ENCODE data around the gene SMARCC2. TPM values are rescaled to one million over a fixed set of nuclear protein-coding genes. Genes with fewer than 3 reads are reported as not detected.

Gene SMARCC2
- total and polyA plus RNA-seq, 9 of the 15 experiments (the other 6 are each of a cell fraction or from before 2014, with no cell fraction given) = 11.9 to 86.0 (median 36.6) TPM

DNA sequence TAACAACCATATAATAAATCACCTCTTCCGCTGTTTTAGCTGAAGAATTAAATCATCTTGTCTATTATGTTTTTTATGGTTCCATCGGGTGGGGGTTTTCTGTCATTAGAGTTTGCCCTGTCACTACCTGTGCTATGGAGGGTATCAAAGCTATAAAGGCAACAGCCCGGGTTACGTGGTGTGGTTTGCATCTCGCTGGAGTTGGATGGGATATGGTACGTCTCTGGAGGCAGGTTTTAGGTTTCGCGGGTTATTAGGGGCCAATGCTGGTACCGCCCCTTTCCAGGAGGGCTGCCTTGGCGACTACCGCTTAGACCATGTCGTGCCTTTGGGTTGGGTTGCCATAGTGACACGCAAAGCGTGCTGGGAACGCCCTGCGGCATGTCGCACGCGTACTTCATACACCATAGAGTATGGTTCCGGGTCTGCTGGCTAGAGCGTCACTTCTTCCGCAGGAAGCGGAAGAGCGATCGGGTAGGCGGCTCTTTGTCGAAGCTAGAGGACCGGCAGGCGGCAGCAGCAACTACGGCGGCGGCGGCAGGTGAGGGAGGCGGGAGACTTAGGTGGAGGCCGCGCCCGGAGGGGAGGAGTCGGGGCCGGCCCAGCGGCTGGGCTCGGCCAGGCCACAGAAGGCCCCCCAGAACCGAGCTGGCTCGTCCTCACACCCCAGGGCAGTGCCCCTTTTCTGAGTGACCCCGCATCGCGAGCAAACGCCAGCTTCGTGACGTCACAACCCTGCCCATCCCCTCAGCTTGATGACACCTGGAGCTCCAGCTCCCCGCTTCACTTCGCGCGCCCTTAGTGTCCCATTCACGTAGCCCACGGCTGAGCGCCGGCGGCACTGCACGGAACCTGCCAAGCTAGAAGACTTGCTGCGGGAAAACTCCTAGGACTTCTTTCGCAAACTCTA is 71.2 kb downstream of the SMARCC2 start, which contains the start of gene ZC3H10 (continued):
- TF ChIP-seq, protein P1, sequence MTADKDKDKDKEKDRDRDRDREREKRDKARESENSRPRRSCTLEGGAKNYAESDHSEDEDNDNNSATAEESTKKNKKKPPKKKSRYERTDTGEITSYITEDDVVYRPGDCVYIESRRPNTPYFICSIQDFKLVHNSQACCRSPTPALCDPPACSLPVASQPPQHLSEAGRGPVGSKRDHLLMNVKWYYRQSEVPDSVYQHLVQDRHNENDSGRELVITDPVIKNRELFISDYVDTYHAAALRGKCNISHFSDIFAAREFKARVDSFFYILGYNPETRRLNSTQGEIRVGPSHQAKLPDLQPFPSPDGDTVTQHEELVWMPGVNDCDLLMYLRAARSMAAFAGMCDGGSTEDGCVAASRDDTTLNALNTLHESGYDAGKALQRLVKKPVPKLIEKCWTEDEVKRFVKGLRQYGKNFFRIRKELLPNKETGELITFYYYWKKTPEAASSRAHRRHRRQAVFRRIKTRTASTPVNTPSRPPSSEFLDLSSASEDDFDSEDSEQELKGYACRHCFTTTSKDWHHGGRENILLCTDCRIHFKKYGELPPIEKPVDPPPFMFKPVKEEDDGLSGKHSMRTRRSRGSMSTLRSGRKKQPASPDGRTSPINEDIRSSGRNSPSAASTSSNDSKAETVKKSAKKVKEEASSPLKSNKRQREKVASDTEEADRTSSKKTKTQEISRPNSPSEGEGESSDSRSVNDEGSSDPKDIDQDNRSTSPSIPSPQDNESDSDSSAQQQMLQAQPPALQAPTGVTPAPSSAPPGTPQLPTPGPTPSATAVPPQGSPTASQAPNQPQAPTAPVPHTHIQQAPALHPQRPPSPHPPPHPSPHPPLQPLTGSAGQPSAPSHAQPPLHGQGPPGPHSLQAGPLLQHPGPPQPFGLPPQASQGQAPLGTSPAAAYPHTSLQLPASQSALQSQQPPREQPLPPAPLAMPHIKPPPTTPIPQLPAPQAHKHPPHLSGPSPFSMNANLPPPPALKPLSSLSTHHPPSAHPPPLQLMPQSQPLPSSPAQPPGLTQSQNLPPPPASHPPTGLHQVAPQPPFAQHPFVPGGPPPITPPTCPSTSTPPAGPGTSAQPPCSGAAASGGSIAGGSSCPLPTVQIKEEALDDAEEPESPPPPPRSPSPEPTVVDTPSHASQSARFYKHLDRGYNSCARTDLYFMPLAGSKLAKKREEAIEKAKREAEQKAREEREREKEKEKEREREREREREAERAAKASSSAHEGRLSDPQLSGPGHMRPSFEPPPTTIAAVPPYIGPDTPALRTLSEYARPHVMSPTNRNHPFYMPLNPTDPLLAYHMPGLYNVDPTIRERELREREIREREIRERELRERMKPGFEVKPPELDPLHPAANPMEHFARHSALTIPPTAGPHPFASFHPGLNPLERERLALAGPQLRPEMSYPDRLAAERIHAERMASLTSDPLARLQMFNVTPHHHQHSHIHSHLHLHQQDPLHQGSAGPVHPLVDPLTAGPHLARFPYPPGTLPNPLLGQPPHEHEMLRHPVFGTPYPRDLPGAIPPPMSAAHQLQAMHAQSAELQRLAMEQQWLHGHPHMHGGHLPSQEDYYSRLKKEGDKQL (CRISPR knock-in tag; IDR thresholded peaks at IDR 0.05; ENCODE audit: borderline replicate concordance) = no peak
- TF ChIP-seq PHF8 (IDR thresholded peaks at IDR 0.05; ENCODE audit: borderline replicate concordance, low read length) (peak; percentile 80; the same call in 1 of the 2 replicates), ZNF584 (CRISPR knock-in tag; IDR thresholded peaks at IDR 0.05; ENCODE audit: low read depth) (no peak), CSDE1 (IDR thresholded peaks at IDR 0.05) (peak in 1 of 2 experiments; percentile 94; a peak in 2 of 4 replicates)
- TF ChIP-seq, protein P2, sequence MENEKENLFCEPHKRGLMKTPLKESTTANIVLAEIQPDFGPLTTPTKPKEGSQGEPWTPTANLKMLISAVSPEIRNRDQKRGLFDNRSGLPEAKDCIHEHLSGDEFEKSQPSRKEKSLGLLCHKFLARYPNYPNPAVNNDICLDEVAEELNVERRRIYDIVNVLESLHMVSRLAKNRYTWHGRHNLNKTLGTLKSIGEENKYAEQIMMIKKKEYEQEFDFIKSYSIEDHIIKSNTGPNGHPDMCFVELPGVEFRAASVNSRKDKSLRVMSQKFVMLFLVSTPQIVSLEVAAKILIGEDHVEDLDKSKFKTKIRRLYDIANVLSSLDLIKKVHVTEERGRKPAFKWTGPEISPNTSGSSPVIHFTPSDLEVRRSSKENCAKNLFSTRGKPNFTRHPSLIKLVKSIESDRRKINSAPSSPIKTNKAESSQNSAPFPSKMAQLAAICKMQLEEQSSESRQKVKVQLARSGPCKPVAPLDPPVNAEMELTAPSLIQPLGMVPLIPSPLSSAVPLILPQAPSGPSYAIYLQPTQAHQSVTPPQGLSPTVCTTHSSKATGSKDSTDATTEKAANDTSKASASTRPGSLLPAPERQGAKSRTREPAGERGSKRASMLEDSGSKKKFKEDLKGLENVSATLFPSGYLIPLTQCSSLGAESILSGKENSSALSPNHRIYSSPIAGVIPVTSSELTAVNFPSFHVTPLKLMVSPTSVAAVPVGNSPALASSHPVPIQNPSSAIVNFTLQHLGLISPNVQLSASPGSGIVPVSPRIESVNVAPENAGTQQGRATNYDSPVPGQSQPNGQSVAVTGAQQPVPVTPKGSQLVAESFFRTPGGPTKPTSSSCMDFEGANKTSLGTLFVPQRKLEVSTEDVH (IDR thresholded peaks at IDR 0.05; ENCODE audit: low read depth, partially characterized antibody) = peak; percentile 98
- TF ChIP-seq, protein P3, sequence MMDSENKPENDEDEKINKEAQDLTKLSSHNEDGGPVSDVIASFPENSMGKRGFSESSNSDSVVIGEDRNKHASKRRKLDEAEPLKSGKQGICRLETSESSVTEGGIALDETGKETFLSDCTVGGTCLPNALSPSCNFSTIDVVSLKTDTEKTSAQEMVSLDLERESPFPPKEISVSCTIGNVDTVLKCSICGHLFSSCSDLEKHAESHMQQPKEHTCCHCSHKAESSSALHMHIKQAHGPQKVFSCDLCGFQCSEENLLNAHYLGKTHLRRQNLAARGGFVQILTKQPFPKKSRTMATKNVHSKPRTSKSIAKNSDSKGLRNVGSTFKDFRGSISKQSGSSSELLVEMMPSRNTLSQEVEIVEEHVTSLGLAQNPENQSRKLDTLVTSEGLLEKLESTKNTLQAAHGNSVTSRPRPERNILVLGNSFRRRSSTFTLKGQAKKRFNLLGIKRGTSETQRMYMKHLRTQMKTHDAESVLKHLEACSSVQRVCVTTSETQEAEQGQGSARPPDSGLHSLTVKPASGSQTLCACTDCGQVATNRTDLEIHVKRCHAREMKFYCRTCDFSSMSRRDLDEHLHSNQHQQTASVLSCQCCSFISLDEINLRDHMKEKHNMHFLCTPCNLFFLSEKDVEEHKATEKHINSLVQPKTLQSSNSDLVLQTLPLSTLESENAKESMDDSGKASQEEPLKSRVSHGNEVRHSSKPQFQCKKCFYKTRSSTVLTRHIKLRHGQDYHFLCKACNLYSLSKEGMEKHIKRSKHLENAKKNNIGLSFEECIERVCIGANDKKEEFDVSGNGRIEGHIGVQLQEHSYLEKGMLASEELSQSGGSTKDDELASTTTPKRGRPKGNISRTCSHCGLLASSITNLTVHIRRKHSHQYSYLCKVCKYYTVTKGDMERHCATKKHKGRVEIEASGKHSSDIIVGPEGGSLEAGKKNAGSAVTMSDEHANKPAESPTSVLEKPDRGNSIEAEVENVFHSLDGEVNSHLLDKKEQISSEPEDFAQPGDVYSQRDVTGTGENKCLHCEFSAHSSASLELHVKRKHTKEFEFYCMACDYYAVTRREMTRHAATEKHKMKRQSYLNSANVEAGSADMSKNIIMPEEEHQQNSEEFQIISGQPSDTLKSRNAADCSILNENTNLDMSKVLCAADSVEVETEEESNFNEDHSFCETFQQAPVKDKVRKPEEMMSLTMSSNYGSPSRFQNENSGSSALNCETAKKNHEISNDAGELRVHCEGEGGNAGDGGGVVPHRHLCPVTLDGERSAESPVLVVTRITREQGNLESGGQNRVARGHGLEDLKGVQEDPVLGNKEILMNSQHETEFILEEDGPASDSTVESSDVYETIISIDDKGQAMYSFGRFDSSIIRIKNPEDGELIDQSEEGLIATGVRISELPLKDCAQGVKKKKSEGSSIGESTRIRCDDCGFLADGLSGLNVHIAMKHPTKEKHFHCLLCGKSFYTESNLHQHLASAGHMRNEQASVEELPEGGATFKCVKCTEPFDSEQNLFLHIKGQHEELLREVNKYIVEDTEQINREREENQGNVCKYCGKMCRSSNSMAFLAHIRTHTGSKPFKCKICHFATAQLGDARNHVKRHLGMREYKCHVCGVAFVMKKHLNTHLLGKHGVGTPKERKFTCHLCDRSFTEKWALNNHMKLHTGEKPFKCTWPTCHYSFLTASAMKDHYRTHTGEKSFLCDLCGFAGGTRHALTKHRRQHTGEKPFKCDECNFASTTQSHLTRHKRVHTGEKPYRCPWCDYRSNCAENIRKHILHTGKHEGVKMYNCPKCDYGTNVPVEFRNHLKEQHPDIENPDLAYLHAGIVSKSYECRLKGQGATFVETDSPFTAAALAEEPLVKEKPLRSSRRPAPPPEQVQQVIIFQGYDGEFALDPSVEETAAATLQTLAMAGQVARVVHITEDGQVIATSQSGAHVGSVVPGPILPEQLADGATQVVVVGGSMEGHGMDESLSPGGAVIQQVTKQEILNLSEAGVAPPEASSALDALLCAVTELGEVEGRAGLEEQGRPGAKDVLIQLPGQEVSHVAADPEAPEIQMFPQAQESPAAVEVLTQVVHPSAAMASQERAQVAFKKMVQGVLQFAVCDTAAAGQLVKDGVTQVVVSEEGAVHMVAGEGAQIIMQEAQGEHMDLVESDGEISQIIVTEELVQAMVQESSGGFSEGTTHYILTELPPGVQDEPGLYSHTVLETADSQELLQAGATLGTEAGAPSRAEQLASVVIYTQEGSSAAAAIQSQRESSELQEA (IDR thresholded peaks at IDR 0.05; ENCODE audit: low read depth) = peak; percentile 34; the same call in 1 of the 2 replicates

Measured in K562 (cell line).